Cardiac fibroblast (primary cell): Measurements from ENCODE around the gene SATB1.

ENCODE experiments used
- DNase-seq, 2 donors: peaks; one replicate each; pipeline versions ENCODE4 v3.0.0 to v3.0.0-alpha.2; 2010; ENCODE audit warnings: low read depth in 2 of 2
- H3K4me3 ChIP-seq, 2 donors: replicated peaks in 1 of 2; 1 replicate in 1 of 2; 2 replicates in 1 of 2; pipeline ENCODE4 v1.5.1; 2011; ENCODE audit warnings: low read depth in 2 of 2, low read length in 2 of 2, mild to moderate bottlenecking in 2 of 2, moderate library complexity in 1 of 2
- CTCF ChIP-seq: IDR thresholded peaks from one replicate; pipeline ENCODE4 v1.5.1; 2011; ENCODE audit warnings: low read depth, mild to moderate bottlenecking, low read length, inconsistent platforms

SATB1 gene

DNA sequence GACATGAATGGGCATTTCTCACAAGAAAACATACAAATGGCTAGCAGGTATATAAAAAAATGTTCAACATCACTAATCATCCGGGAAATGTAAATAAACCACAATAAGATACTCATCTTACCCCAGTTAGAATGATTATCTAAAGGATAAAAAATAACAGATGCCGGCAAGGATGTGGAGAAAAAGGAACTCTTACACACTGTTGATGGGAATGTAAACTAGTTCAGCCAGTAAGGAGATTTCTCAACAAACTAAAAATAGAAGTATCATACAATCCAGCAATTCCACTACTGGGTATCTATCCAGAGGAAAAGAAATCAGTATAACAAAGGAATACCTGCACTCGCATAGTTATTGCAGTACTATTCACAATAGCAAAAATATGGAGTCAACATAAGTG lies 124.2 kb downstream of the SATB1 start:
- DNase-seq, result no peak
- H3K4me3 ChIP-seq, result no peak overlapping the region
- no peak for TF ChIP-seq CTCF

GRCh38 chr3:18297126-18297525 lies 128.0 kb downstream of the SATB1 start:
- no peak for TF ChIP-seq CTCF
- H3K4me3 ChIP-seq, result no peak overlapping the region
- no peak for DNase-seq
